Naive B cell (primary cell): Measurements from ENCODE around the gene LXN. TPM values are rescaled to one million over a fixed set of nuclear protein-coding genes. Genes with fewer than 3 reads are reported as not detected.

ENCODE experiments used
- polyA plus RNA-seq, 6 donors: library from polyadenylated mRNA; unstranded; fragments of 300-500 nt; fragmentation: Illumina TruSeq; gene quantifications; one replicate each; pipeline ENCODE4 v1.2.3, GENCODE V29; 2021; ENCODE audit warnings: low read depth in 6 of 6

Gene LXN
- polyA plus RNA-seq, 6 donors from 2014 or later = 6.2 to 15.4 (median 12.0) TPM

Other genes starting within 250 kb of the LXN start
- 1 to 10 TPM in 1 of 6 donors, under 1 TPM in 3, not detected in 2; 0.35 to 1.4 (median 0.59) TPM for gene MLF1, start 101.5 kb downstream of the LXN start, polyA plus RNA-seq
- 10 to 100 TPM; 24.4 to 41.5 (median 28.2) TPM for gene GFM1, start 28.1 kb downstream of the LXN start, polyA plus RNA-seq
- not detected for gene RARRES1, start 59.8 kb upstream of the LXN start, polyA plus RNA-seq
- 100 to 1,000 TPM in 1 of 6 donors, 10 to 100 TPM in 5; 69.1 to 107 (median 91.0) TPM for gene MFSD1, start 129.4 kb upstream of the LXN start, polyA plus RNA-seq